Neural crest cell (in vitro differentiated cells): ENCODE results near the gene SRGN. TPM values are rescaled to one million over a fixed set of nuclear protein-coding genes. Genes with fewer than 3 reads are reported as not detected.
"Not testable (repeated sequence)": the region's sequence is repeated elsewhere in the genome, so short reads cannot be mapped to it uniquely, and the experiment has no call there.

Experiments
- DNase-seq: peaks from one replicate; pipeline ENCODE4 v3.0.0; 2021; ENCODE audit warnings: low read depth, mixed read lengths, low spot score
- H3K27ac Mint-ChIP-seq: one replicate; pipeline ENCODE4 v1.8.0; 2021; ENCODE audit warnings: mild to moderate bottlenecking, mixed read lengths; ENCODE audit not compliant: unreplicated experiment
- H3K27me3 Mint-ChIP-seq: 2 replicates; pipeline ENCODE4 v1.8.0; 2021; ENCODE audit warnings: low read depth, mild to moderate bottlenecking, mixed read lengths
- H3K36me3 Mint-ChIP-seq: 2 replicates; pipeline ENCODE4 v1.8.0; 2021; ENCODE audit warnings: low read depth, mild to moderate bottlenecking, mixed read lengths
- H3K4me1 Mint-ChIP-seq: 2 replicates; pipeline ENCODE4 v1.8.0; 2021; ENCODE audit warnings: mixed read lengths
- H3K4me3 Mint-ChIP-seq: one replicate; pipeline ENCODE4 v1.8.0; 2021; ENCODE audit warnings: mild to moderate bottlenecking, mixed read lengths
- H3K9me3 Mint-ChIP-seq: 2 replicates; pipeline ENCODE4 v1.8.0; 2021; ENCODE audit warnings: mixed read lengths
- CTCF ChIP-seq: fragments of 200-600 bp; sonication (generic); conservative IDR thresholded peaks from 2 replicates; pipeline ENCODE4 v1.5.0; 2021; ENCODE audit warnings: antibody characterized with exemption, mild to moderate bottlenecking
- long read RNA-seq: library from polyadenylated mRNA; unstranded; transcript quantifications from one replicate; pipeline ENCODE4 v2.0.0, GENCODE V29; 2020
- total RNA-seq: library from RNA; stranded (reverse); gene quantifications from 2 replicates; pipeline ENCODE4 v1.2.1, GENCODE V29; 2021

The SRGN gene
- total RNA-seq: not detected in 2 replicates
- long read RNA-seq: 0 reads

- H3K27ac Mint-ChIP-seq: no peak within 1 kb of the TSS
- H3K4me3 Mint-ChIP-seq: no peak within 1 kb of the TSS
- DNase-seq: no peak
- no peak for TF ChIP-seq CTCF
- H3K9me3 Mint-ChIP-seq: no peaks in the 10 kb centered on the region
- no peaks in the 10 kb centered on the region for H3K27me3 Mint-ChIP-seq
- peaks cover 6% of the 10 kb centered on the region for H3K4me1 Mint-ChIP-seq
- H3K36me3 Mint-ChIP-seq: no peaks in the 10 kb centered on the region
Measured at GRCh38 chr10:69087590-69088470, at the start of gene SRGN. TSS of gene SRGN (plus strand) at chr10:69088103. CDS start at chr10:69088158, 55 bp downstream.

GRCh38 chr10:69040904-69041303 is 47.0 kb upstream of the SRGN start:
- not testable (repeated sequence) for H3K4me1 Mint-ChIP-seq, H3K4me3 Mint-ChIP-seq, H3K27ac Mint-ChIP-seq, H3K9me3 Mint-ChIP-seq, DNase-seq, H3K36me3 Mint-ChIP-seq, H3K27me3 Mint-ChIP-seq

- H3K4me1 Mint-ChIP-seq: no peaks in the 10 kb centered on the region
- DNase-seq: no peak
- no peak for TF ChIP-seq CTCF
- H3K27ac Mint-ChIP-seq: no peak overlapping the region
- no peaks in the 10 kb centered on the region for H3K9me3 Mint-ChIP-seq
- no peaks in the 10 kb centered on the region for H3K36me3 Mint-ChIP-seq
- no peak overlapping the region for H3K4me3 Mint-ChIP-seq
- H3K27me3 Mint-ChIP-seq: no peaks in the 10 kb centered on the region
Measured at GRCh38 chr10:69042417-69042816, 45.5 kb upstream of the SRGN start.

GRCh38 chr10:69042838-69043237 is 45.1 kb upstream of the SRGN start:
- Mint-ChIP-seq H3K36me3 (no peaks in the 10 kb centered on the region), H3K27me3 (no peaks in the 10 kb centered on the region), H3K9me3 (no peaks in the 10 kb centered on the region), H3K4me3 (no peak overlapping the region), H3K27ac (no peak overlapping the region), H3K4me1 (no peaks in the 10 kb centered on the region)
- no peak for DNase-seq
- no peak for TF ChIP-seq CTCF

- no peak for DNase-seq
- Mint-ChIP-seq H3K27me3 (no peaks in the 10 kb centered on the region), H3K4me1 (no peaks in the 10 kb centered on the region), H3K9me3 (no peaks in the 10 kb centered on the region), H3K36me3 (no peaks in the 10 kb centered on the region), H3K4me3 (no peak overlapping the region), H3K27ac (no peak overlapping the region)
- no peak for TF ChIP-seq CTCF
Measured at GRCh38 chr10:69043931-69044531, 43.9 kb upstream of the SRGN start.

GRCh38 chr10:69044546-69044945 is 43.4 kb upstream of the SRGN start:
- Mint-ChIP-seq H3K36me3 (no peaks in the 10 kb centered on the region), H3K4me1 (no peaks in the 10 kb centered on the region), H3K27me3 (no peaks in the 10 kb centered on the region), H3K9me3 (no peaks in the 10 kb centered on the region), H3K4me3 (no peak overlapping the region), H3K27ac (no peak overlapping the region)
- no peak for TF ChIP-seq CTCF
- DNase-seq: no peak
